ENCODE results near the gene PDE7B.

Gene PDE7B

DNA sequence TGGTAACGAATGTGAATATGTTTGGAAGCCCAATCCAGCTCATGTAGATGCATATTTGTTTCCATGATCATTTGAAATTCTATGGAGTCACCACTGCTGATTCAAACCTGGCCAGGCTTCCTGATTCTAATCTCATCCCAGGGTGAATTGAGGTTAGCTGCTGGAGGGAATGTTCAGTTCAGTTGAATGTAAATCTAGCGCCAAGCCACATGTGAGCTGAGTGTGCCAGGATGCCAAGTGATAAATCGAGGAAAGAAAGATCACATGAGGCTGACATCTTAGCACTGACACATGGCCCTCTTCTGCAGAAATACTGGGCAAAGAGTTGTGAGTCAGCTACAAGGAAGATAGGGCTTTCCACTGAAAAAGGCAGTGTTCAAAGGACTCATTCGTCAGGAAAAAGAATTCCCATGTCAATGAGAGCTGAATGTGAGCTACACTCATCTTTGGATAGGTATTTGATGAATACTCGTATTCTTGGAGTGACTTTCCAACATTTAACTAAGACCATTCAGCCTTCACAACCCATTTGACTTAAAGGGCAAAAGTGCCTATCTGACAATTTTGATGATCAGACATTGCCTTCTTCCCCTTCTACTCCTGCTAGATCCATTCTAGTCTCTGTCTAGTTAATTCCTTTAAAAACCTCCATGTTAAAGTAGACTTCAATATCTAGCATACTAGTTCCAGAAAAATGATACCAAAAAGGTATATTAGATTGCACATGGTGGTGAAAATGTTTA lies 226.5 kb downstream of the PDE7B start:
- H3K36me3 Mint-ChIP-seq, result no peaks in the 10 kb centered on the region
- no peak overlapping the region for H3K27ac Mint-ChIP-seq
- no peak overlapping the region for H3K4me3 Mint-ChIP-seq
- H3K27me3 Mint-ChIP-seq, result peaks cover 4% of the 10 kb centered on the region
- H3K9me3 Mint-ChIP-seq (ENCODE audit: low read depth), result no peaks in the 10 kb centered on the region
- H3K4me1 Mint-ChIP-seq (ENCODE audit: low read depth), result no peaks in the 10 kb centered on the region

DNA sequence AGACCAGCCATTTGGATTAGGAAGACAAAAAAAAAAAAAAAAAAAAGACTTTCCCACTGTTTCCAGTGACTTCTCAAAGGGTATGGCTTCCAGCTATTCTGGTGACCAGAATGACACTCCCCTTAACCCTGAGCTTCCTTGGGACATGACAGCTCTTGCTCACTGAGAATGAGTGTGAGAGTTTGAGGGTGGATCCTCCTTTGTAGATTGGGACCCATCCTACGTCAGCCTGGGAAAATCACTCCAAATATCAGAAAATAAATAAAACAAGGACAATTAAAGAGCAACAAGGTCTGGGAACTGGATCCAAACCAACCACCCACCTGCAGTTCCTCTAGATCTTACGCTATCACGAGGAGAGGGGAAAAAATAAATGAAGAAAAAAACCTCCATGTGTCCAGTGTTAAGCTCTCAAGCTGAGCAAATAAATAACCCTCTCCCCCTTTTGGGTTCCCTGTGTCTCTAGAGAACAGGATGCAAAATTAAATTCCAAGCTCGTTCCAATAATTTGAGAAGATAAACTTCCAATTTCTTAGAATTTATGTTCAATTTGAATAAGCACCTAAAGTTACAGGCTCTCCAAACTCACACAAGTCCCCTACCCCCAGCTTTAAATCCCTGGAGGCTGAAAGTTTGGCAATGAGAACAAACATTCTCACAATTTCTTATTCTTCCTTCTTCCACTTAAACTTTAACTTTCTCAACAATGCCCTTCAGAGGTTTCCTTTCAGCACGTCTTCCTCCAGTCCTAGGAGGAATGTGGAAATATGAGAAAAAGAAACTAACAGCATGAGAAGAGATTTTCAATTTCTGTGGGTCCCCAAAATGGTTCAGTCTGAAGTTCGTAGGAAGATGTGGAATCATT lies 228.4 kb downstream of the PDE7B start:
- Mint-ChIP-seq H3K9me3 (ENCODE audit: low read depth) (no peaks in the 10 kb centered on the region), H3K4me1 (ENCODE audit: low read depth) (no peaks in the 10 kb centered on the region), H3K4me3 (no peak overlapping the region), H3K27ac (no peak overlapping the region), H3K27me3 (peaks cover 2% of the 10 kb centered on the region), H3K36me3 (no peaks in the 10 kb centered on the region)

DNA sequence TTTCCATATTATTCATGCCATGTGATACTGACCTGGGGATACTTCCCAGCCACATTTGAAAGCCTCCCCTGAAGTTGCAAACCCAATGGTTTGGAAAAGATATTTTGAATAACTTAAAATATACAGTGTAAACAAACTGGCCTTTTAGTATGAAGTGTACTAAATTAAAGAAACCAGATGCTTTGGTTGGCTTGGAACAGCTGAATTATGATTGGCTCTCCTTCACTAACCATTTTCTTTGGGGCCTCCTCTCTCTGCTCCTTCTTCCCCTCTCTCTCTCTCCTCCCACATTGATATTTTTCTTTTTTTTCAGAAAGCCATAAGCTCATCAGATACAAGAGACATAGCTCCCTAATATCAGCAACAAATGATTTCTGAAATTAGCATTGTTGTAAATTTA lies 232.0 kb downstream of the PDE7B start:
- Mint-ChIP-seq H3K9me3 (ENCODE audit: low read depth) (no peaks in the 10 kb centered on the region), H3K27ac (no peak overlapping the region), H3K4me3 (no peak overlapping the region), H3K27me3 (no peaks in the 10 kb centered on the region), H3K36me3 (no peaks in the 10 kb centered on the region), H3K4me1 (ENCODE audit: low read depth) (no peaks in the 10 kb centered on the region)

DNA sequence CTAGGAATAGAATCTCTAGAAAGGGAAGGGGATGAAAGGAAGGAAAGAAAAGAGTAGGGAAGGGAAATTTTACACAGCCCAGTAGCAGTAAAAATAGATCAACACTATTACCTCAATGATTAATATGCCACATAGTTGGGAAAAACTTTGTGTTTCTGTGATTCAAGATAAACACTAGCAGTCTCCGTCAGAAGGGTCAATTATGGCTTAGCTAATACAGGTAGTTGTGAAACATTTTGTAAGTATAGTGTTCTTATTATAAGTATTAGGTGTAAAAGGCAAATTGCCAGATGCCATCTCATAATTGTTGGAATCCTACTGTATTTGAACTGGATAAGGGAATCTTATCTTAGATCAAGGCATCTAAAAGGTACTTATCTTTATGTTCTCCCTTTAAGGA lies 232.9 kb downstream of the PDE7B start:
- no peak overlapping the region for H3K27ac Mint-ChIP-seq
- no peaks in the 10 kb centered on the region for H3K27me3 Mint-ChIP-seq
- no peak overlapping the region for H3K4me3 Mint-ChIP-seq
- H3K36me3 Mint-ChIP-seq, result no peaks in the 10 kb centered on the region
- H3K9me3 Mint-ChIP-seq (ENCODE audit: low read depth), result no peaks in the 10 kb centered on the region
- H3K4me1 Mint-ChIP-seq (ENCODE audit: low read depth), result no peaks in the 10 kb centered on the region

DNA sequence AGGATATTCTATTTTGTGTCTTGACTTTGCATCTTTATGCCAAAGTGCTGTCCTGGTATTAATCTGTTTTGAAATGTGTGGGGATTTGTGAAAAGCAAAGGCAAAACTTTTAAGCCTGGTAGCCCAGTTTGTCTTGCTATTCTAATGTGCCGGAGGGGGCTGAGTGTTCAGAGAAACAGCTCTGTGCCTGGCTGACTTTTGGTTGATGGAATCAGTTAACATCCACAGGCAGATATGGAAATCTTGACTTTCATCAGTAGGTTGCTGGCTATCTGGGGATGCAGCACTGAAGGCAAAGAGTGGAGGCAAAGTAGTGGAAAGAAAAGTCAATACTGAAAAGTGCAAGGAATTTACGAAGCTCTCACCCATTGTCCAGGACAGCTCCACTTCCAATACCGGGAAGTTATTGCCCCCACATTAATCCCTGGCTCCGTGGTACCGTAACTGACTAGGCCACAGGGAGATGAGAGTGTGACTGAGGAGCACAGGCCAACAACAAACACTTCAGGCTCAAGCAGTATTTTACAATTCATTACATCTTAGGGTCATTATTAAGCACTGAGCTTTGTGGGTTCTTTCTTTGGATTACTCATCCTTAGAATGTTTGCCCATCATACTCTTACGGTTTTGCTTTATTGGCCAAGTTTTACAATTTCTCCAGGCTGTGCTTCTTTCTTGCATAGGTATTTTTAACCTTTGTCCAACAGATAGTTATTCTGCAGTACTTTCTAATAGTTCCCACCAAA lies 234.0 kb downstream of the PDE7B start:
- no peaks in the 10 kb centered on the region for H3K27me3 Mint-ChIP-seq
- no peaks in the 10 kb centered on the region for H3K4me1 Mint-ChIP-seq (ENCODE audit: low read depth)
- no peaks in the 10 kb centered on the region for H3K9me3 Mint-ChIP-seq (ENCODE audit: low read depth)
- H3K27ac Mint-ChIP-seq, result no peak overlapping the region
- no peaks in the 10 kb centered on the region for H3K36me3 Mint-ChIP-seq
- no peak overlapping the region for H3K4me3 Mint-ChIP-seq

DNA sequence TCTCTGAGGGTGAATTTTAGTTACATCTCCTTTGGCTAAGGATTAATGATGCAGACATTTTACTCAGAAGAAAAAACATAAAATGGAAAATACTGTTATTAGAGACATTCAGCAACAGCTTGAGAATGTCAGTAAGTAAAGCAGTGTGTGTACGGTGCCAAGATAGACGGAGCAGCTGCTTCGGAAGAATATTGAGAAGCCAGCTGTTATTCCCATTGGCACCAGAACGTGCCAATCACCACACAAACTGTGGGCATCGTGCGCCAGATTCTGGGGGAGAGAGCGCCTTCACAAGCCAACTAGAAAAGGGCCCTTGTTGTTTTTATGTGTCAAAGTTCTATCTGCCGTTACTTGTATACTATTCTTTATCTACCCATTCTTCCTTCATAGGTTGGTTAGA lies 235.2 kb downstream of the PDE7B start:
- H3K4me3 Mint-ChIP-seq, result no peak overlapping the region
- H3K27ac Mint-ChIP-seq, result no peak overlapping the region
- H3K9me3 Mint-ChIP-seq (ENCODE audit: low read depth), result no peaks in the 10 kb centered on the region
- H3K27me3 Mint-ChIP-seq, result no peaks in the 10 kb centered on the region
- H3K4me1 Mint-ChIP-seq (ENCODE audit: low read depth), result no peaks in the 10 kb centered on the region
- no peaks in the 10 kb centered on the region for H3K36me3 Mint-ChIP-seq

DNA sequence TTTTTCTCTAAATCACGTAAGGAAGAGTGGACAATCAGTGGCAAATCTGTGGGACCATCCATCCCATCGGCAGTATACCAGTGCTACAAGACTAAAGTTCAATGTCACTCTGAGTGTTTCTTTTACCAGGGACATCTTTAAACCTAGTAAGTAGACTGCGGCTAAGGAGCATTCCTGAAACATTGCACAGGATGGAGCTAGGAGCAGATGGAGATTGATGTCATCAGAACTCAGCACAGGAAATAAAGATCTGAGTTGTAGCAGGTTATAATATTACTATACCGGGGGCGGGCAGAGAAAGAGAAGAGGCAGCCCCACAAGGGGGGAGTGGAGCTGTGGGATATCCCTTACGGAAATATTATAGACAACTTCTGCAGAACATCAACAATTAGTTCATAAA lies 236.5 kb downstream of the PDE7B start:
- no peak overlapping the region for H3K27ac Mint-ChIP-seq
- no peaks in the 10 kb centered on the region for H3K9me3 Mint-ChIP-seq (ENCODE audit: low read depth)
- H3K27me3 Mint-ChIP-seq, result no peaks in the 10 kb centered on the region
- no peaks in the 10 kb centered on the region for H3K36me3 Mint-ChIP-seq
- no peaks in the 10 kb centered on the region for H3K4me1 Mint-ChIP-seq (ENCODE audit: low read depth)
- H3K4me3 Mint-ChIP-seq, result no peak overlapping the region

DNA sequence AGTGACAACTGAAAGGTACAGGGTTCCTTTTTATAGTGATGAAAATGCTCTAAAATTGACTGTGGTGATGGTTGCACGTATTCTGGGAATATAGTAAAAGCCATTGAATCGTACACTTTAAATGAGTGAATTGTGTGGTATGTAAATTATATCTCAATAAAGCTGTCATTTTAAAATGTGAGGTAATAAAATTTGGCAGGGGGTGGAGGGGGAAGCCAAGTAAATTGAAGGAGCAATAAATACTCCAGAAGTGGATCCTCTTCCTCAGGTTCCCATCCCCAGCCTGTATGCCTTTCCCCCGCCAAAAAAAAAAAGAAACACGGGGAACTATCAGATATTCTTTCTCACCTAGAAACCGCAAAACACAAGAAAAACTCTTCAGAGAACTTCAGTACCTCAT lies 237.2 kb downstream of the PDE7B start:
- H3K4me3 Mint-ChIP-seq, result no peak overlapping the region

DNA sequence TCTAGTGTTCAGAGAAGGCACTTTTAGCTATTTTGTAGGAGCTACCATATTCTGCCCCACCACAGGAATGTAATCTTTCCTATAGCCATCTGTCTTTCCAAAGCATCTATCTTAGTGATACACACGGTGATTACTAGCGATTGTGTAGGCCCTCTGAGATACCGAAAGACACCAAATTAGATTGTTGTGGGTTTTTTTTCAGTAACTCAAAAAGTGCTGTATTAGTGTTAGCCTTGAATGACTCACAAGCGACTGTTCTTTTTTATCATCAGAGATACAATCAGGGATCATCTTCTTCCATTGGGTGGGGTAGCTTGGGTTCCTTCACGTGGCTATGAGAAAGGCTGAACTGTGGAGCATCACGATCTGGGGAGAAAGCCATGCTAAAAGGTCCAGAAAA lies 238.4 kb downstream of the PDE7B start:
- H3K27me3 Mint-ChIP-seq, result no peaks in the 10 kb centered on the region
- H3K4me1 Mint-ChIP-seq (ENCODE audit: low read depth), result no peaks in the 10 kb centered on the region

More for the DNA sequence above, 237.2 kb downstream of the PDE7B start:
- H3K36me3 Mint-ChIP-seq, result no peaks in the 10 kb centered on the region
- H3K27ac Mint-ChIP-seq, result no peak overlapping the region
- H3K27me3 Mint-ChIP-seq, result no peaks in the 10 kb centered on the region
- no peaks in the 10 kb centered on the region for H3K9me3 Mint-ChIP-seq (ENCODE audit: low read depth)
- H3K4me1 Mint-ChIP-seq (ENCODE audit: low read depth), result no peaks in the 10 kb centered on the region

DNA sequence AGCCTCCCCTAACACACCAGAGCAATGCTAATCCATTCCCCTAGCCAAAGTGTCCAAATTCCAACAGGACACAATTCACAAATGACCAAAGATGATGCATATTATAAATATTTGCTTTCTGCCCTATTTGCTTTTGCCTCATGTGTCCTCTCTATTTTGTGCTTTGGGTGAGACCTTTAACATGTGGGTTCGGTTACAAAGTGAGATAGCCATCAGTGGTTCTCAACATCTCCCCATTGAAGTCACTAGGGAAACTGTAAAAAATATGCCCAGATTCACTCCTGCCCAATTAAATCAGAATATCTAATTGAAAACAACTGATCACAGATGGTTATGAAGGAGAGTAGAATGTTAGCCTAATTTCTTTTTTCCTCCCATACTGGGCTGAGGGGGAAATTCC lies 239.4 kb downstream of the PDE7B start:
- Mint-ChIP-seq H3K9me3 (ENCODE audit: low read depth) (no peaks in the 10 kb centered on the region), H3K4me3 (no peak overlapping the region), H3K4me1 (ENCODE audit: low read depth) (no peaks in the 10 kb centered on the region), H3K27me3 (no peaks in the 10 kb centered on the region), H3K36me3 (no peaks in the 10 kb centered on the region), H3K27ac (no peak overlapping the region)

More for the DNA sequence above, 238.4 kb downstream of the PDE7B start:
- H3K4me3 Mint-ChIP-seq, result no peak overlapping the region
- H3K9me3 Mint-ChIP-seq (ENCODE audit: low read depth), result no peaks in the 10 kb centered on the region
- H3K27ac Mint-ChIP-seq, result no peak overlapping the region
- no peaks in the 10 kb centered on the region for H3K36me3 Mint-ChIP-seq

DNA sequence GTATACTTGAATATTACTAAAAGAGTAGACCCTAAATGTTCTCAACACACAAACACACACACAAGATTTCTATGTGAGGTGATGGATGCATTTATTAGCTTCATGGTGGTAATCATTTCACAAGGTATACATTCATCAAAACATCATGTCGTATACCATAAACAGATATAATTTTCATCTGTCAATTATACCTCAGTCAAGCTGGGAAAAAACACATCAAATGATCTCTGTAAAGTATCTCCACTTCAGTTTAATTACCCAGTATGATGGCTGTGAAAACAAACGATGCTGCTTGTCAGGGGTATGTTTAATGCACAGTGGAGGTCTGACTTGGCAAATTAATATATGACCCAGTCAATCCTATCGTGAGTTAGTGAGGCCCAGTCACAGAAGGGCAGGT lies 241.4 kb downstream of the PDE7B start:
- no peak overlapping the region for H3K4me3 Mint-ChIP-seq
- no peaks in the 10 kb centered on the region for H3K9me3 Mint-ChIP-seq (ENCODE audit: low read depth)
- H3K27ac Mint-ChIP-seq, result no peak overlapping the region
- H3K27me3 Mint-ChIP-seq, result no peaks in the 10 kb centered on the region
- no peaks in the 10 kb centered on the region for H3K4me1 Mint-ChIP-seq (ENCODE audit: low read depth)
- no peaks in the 10 kb centered on the region for H3K36me3 Mint-ChIP-seq

DNA sequence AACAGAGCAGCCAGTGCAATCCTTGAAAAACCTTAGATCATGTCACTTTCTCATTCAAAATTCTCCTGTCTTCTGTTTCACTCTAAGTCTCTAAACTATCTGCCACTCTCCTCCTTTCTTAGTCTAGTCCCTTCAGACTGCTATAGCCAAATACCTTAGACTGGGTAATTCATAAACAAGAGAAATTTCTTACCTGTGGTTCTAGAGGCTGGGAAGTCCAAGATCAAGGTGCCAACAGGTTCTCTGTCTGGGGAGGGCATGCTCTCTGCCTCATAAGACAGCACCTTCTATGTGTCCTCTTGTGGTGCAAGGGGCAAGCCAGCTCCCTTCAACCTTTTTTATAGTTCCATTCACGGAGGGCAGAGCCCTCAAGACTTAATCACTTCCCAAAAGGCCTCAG lies 242.3 kb downstream of the PDE7B start:
- Mint-ChIP-seq H3K27me3 (no peaks in the 10 kb centered on the region), H3K27ac (no peak overlapping the region), H3K4me3 (no peak overlapping the region), H3K9me3 (ENCODE audit: low read depth) (no peaks in the 10 kb centered on the region), H3K36me3 (no peaks in the 10 kb centered on the region), H3K4me1 (ENCODE audit: low read depth) (no peaks in the 10 kb centered on the region)

DNA sequence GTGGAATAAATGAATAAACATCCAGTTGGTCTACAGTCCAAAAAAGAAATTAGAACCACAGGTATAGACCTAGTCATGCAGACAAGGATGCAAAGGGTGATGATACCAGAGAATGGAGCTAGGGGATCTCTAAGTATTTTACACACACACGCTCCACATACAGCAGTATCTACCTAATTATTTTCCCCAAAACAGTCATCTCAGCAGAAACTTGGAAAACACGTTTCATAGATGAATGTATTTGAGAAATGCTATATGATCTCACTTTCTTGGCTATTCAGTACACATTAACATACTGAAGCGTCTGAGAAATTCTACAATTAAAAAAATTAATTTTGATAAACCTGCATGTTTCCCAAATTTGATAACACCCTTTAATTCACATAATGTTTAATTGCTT lies 243.3 kb downstream of the PDE7B start:
- no peaks in the 10 kb centered on the region for H3K4me1 Mint-ChIP-seq (ENCODE audit: low read depth)

DNA sequence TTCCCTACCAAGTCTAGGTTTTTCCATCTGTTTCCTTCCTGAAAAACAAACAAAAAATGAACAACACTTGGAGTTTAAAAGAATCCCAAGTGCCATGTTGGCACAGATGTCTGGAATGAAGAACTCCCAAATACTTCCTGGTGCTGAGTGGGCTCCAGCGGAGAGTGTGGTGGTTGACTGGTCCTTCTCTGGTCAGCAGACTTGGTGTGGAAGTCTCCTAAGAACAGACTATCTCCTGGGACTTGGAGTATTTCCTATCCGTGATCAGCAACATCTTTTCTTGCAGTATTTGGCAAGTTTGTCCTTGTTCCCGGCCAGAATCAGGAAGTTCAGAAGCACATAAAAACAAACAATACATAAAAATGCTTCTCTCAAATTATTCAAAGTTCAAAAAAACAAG lies 244.5 kb downstream of the PDE7B start:
- Mint-ChIP-seq H3K27me3 (no peaks in the 10 kb centered on the region), H3K4me3 (no peak overlapping the region), H3K27ac (no peak overlapping the region), H3K4me1 (ENCODE audit: low read depth) (no peaks in the 10 kb centered on the region), H3K36me3 (no peaks in the 10 kb centered on the region), H3K9me3 (ENCODE audit: low read depth) (no peaks in the 10 kb centered on the region)

More for the DNA sequence above, 243.3 kb downstream of the PDE7B start:
- Mint-ChIP-seq H3K9me3 (ENCODE audit: low read depth) (no peaks in the 10 kb centered on the region), H3K27ac (no peak overlapping the region), H3K36me3 (no peaks in the 10 kb centered on the region), H3K27me3 (no peaks in the 10 kb centered on the region), H3K4me3 (no peak overlapping the region)

Data from activated naive CD8-positive, alpha-beta T cell (primary cell).